HG03432 (cell line): Measurements from ENCODE around the gene CSAD.

Experiments used
- ATAC-seq: cut with Tn5 transposase; IDR thresholded peaks from one replicate; pipeline ENCODE4 v1.9.1; 2021; ENCODE audit warnings: mild to moderate bottlenecking, moderate library complexity; ENCODE audit not compliant: unreplicated experiment

CSAD gene

DNA sequence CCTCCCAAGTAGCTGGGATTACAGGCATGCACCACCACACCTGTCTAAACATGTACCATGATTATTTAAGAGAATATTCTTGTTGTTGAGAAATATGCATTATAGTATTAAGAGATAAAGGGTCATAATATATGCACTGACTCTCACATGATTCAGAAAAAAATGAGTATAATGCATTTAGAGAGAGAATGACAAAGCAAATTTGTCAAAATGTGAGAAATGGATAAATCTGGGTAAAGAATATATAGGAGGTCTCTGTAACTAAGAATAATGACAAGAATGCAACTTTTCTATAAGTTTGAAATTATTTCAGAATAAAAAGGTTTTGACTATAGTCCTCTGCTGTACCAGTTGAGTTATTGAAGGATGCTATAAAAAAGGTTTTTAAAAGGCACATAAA is 28.3 kb downstream of the CSAD start:
- ATAC-seq = no peak

DNA sequence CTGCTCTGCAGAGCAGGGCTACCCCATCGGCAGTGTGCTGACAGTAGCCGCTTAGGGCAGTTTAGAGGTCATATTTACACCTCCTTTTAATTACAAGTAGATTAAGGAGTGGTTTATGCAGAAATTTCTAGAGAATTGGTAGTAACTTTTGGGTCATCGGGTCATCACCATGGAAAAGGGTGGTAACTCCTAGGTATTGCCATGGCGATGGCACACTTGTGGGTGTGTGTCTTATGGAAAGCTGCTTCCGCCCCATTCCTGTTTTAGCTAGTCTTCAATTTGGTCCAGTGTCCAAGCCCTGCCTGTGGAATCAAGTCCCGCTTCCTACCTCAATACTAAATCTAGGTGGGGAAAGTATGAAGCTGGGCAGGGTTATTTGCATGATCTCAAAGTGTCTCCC is 29.7 kb downstream of the CSAD start:
- no peak for ATAC-seq

DNA sequence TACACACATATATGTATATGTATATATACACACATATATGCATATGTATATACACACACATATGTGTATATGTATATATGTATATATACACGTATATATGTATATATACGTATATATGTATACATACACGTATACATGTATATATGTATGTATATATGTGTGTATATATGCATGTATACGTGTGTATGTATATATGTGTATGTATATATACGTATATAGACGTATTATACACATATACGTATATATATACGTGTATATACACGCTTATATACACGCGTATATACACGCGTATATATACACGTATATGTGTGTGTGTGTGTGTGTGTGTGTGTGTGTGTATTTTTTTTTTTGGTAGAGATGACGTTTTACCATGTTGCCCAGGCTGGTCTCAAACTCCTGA is 33.1 kb downstream of the CSAD start:
- no peak for ATAC-seq

DNA sequence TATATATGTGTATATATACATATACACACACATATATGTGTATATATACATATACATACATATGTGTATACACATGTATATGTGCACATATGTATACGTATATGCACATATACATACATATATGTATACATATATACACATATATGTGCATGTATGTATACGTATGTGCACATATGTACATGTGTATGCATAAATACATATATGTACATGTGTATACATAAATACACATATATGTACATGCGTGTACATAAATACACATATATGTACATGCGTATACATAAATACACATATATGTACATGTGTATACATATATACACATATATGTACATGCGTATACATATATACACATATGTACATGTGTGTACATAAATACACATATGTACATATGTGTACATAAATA is 33.5 kb downstream of the CSAD start:
- ATAC-seq = no peak

DNA sequence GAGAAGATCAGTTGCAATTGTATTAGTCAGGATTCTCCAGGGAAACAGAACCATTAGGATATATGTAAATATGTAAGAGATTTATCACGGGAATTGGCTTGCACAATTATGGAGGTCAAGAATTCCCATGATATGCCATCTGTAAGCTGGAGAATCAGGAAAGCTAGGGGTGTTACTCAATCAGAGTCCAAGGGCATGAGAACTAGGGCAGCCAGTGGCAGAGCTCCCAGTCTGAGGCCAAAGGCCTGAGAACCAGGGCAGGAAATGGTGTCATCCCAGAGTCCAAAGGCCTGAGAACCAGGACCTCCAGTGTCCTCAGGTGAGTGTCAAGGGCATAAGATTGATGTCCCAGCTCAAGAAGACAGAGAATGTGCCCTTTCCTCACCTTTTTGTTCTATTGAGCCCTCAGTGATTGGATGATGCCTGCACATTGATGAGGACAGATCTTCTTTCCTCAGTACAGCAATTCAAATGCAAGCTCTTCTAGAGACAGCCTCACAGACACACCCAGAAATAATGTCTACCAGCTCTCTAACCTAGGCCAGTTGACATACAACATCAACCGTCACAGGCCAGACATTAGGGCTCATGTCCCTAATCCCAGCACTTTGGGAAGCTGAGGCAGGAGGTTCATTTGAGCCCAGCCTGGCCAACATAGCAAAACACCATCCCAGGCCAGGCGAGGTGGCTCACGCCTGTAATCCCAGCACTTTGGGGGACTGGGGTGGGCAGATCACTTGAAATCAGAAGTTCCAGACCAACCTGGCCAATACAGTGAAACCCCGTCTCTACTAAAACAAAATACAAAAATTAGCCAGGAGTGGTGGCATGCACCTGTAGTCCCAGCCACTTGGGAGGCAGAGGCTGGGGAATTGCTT is 35.1 kb downstream of the CSAD start:
- no peak for ATAC-seq

DNA sequence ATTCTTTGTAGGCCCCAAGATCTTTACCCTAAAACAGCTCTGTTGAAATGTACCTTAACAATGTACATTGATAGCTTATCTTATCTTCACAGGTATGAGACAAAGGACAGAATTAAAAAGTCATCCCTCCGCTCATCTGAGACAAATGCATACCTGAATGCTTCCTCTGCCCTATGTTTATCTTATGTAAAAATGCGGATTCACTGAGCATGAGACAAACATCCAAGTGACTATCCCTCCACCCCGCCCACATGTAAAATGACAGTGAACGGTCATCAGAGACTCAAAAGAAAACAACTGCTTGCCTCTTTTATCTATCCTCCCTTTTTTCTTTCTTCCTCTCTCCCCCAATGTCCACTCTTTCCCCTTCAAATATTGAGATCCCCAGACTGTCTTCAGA is 37.4 kb downstream of the CSAD start:
- no peak for ATAC-seq

DNA sequence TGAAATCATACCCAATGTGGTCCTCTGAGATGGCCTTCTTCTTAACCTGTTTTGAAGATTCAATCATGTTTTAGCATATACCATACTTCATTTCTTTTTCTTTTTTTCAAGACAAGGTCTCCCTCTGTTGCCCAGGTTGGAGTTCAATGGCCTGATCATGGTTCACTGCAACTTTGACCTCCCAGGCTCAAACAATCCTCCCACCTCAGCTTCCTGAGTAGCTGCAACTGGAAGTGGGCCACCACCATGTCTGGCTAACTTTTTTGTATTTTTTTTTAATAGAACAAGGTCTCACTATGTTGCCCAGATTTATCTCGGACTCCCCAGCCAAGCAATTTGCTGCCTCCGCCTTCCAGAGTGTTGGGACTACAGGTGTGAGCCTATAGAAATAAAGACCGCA is 47.0 kb downstream of the CSAD start:
- ATAC-seq = no peak

DNA sequence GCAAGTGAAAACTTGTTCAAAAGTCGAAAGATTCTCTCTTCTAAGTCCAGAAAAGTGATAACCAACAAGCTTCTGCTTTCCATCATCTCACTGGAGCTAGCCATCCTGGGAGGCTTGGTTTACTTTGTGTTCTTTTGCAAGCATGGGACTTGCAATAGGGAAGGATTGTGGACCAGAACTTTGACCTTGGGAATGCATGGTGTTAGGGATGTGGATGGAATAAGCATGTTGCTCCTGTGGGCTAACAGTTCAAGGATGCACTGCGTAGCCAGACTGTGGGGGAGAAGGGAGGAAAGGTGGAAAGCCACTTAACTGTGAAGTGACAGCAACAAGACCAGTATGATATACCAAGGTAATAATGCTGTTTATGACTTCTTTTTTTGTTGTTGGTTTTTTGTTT is 48.9 kb downstream of the CSAD start:
- no peak for ATAC-seq

DNA sequence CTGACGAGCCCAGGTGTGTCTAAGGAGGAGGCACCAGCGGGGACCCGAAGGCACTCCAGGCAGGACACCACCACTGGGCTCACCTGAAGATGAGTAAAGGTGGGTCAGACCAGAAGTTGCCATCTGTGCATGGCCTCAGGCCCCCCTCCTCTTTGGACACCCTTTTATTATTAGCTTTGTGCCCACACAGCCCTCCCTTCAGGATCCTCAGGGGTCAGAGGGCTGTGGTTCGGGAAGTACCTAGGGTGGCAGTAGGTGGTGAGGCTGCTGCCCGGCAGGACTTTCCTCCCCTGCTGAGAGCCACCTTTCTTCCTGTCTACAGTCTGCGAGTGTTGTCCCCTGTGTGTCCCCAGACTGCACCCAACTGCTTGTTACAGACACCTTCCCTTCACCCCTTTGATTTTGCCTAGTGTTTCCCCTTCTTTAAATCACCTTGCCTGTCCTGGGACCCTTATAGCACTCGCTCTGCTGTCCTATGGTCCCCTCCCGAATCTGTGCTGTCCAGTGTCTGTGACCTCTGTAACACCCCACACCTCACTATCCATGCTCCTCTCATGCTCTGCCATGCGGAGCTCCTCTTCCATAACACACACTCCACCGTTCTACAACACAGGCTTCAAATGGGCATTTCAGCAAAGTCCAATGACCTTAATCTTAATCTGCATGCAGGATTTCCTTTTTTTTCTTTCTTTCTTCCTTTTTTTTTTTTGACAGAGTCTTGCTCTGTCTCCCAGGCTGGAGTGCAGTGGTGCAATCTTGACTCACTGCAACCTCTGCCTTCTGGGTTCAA is 51.8 kb downstream of the CSAD start:
- ATAC-seq = no peak

DNA sequence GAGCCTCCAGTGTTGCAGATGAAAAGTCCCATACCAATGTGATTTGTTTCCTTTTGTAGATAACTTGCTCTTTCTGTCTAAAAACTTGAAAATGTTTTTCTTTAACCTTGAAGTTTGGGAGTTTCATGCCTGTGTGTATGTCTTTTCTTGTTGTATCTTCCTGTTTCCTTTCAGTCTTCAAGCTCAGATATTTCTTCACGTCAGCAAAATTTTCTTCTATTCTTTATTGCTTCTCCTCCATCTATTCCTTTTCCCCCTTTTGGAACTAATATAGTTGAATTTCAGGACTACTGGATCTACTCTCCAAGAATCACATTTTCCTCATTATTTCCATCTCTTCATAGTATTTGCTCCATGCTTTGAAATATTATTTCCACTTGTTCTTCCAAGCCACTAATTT is 53.6 kb downstream of the CSAD start:
- no peak for ATAC-seq

DNA sequence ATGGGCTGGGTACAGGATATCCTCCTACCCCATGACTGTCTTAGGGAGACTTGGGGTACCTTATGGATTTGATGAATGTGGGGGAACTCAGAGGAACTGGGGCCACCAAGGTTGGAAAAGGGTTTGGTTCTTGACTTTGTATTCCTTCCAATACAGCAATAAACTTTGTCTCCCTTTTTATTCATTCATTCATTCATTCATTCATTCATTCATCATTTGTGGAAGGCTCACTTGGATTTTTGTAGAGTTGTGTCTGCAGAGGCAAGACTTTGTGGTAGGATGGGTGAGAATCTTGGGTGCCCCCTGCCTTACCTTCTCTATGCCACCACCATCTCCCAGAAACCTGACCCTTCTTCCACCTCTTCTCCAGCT is 56.4 kb downstream of the CSAD start:
- no peak for ATAC-seq

DNA sequence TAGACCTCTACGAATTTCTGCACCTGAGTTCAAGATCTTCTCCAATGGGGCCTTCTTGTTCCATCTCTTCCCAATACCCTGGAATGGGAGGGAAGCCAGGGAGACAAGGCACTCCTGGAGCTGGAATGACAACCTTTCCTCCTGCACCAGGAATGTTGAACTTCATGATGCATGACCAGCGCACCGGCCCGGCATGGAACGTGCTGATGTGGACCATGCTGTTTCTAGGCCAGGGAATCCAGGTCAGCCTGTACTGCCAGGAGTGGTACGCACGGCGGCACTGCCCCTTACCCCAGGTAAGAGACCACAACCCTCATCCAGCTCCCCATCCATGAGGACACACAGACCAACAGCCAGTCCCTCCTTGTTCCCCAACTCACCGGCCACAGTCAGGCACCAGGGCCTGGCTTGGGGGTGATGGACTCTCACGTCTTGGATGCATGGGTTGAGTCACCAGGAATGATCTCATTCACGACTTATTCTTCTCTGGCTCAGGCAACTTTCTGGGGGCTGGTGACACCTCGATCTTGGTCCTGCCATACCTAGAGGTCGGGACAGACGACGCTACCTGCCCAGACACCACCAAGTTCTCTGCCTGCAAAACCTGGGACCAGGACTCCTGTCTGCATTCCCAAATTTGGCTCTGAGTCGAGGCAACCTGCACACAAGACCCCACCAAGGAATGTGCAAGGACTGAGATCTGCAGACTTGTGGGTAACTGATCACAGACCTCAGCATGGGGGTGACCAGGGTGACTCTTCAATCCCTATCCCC is 57.0 kb downstream of the CSAD start:
- no peak for ATAC-seq

DNA sequence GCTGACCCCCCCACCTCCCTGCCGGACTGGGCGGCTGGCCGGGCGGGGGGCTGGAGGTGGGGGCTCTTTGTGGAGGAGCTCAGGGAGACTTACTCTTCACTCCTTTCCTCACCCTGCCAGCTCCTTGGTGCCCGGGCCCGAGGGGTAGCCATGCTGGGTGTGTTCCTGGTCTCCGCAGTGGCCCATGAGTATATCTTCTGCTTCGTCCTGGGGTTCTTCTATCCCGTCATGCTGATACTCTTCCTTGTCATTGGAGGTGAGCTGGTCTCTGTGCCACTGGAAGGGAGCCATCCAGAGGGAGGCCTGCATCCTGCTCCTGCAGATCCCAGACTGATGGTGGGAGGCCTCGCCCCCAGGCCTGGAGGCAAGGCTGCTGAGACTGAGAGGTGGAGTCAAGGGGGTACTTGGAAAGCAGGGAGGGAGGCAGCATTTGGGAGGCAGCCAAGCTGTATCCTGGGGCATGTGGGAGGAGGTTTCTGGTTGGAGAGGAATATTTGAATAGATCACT is 57.7 kb downstream of the CSAD start:
- no peak for ATAC-seq

DNA sequence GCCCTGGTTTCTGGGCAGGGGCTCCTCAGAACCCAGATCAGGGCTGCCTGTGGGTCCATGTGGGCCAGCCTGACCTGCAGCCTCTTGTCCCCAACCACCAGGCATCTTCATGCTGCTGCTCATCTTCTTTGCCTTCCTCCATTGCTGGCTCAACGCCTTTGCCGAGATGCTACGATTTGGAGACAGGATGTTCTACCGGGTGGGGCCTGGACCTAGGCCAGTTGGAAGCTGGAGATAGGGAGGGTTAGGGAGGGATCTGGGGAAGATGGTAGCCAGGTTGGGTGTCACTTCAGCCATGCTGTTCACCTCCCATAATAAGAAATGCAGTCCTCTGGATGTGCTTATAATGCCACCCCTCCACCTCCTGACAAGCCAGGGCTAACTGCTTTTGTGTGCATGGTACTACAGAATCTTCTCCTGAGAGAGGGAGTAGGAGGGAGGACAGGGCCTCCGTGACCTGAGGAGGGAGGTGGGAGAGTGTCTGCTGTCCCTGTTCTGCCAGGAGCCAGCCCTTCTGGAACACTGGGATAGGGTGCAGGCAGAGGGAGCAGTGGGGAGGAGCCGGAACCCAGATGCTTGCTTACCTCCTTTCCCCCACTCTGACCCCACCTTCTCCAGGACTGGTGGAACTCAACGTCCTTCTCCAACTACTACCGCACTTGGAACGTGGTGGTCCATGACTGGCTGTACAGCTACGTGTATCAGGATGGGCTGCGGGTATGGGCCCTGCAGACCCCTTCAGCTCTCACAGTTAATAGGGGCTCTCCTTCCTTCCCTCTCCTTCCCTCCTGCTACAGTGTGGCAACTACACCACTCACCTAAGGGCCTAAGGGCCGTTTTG is 59.8 kb downstream of the CSAD start:
- ATAC-seq = no peak

DNA sequence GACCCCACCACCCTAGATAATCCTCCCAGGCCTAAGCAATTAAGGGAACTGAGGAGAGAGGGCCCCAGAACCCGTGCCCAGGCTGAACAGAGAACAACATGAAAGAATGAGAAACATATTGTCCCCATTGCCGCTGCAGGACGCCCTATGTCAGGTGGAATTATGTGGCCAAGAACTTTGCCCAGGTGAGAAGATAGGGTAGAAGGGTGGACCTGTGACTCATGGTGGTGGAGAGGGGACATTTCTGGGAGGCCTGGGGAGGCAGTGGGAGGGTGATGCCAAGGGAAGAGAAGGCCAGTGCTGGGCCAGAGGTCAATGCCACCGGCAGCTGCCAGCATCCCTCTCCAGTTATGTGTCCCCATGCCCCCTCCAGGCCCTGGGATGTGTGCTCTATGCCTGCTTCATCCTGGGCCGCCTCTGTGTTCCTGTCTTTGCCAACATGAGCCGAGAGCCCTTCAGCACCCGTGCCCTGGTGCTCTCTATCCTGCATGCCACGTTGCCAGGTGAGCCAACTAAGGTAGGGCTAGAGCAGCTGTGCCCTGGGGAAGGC is 61.9 kb downstream of the CSAD start:
- no peak for ATAC-seq

DNA sequence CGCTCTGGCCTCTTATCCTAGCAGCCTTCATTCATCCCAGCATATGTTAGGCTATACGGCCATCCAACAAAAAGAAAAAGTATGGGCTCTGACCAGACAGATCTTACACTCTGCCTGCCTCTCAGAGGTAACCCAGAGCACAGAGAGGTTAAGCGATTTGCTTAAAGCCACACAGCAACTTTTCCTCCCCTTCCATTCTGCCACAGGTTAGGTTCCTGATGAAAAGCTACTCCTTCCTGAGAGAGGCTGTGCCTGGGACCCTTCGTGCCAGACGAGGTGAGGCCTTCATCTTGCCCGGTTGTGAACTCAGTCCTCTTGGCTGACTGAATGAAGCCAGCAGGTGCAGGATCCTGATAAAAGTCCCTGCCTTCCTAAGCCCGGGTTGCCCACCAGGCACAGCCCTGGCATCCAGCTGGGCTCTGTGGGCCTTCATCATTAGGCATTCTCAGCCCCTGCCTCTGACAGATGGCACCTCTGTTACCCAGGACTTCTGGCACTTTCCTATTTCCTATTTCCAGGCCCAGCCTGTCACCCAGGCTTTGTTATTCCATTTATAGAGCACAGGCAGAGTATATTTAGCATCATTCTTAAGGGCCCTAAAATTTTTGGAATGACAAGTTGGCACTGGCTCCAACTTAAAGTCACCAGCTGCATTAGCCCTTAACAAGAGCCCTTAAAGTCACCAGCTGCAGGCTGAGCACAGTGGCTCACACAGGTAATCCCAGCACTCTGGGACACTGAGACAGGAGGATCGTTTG is 64.7 kb downstream of the CSAD start:
- ATAC-seq = no peak

DNA sequence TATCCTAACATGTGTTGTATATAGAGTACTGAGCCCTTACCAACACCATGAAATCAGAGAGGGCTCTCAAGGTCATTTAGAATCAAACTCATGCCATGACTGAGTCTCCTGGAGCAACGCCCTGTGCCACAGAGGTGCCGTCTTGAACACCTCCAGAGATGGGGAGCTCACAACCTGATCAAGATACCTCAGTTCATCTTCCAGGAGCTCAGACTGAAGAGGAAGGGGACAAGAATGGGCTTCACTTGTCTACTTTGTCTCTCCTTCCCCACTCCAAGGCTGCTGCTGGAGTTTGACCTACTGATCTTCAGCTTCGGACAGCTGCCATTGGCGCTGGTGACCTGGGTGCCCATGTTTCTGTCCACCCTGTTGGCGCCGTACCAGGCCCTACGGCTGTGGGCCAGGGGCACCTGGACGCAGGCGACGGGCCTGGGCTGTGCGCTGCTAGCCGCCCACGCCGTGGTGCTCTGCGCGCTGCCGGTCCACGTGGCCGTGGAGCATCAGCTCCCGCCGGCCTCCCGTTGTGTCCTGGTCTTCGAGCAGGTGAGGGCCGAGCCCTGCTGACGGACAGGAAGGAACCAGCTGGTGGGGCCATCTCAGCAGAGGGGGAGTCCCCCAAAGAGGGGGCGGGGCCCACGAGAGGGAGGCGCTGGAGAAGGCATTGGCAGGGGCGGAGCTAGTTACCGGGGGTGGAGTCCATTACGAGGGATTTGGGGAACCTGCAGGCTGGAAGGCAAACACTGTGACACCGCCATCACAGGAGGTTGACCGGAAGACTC is 65.4 kb downstream of the CSAD start:
- ATAC-seq = no peak

DNA sequence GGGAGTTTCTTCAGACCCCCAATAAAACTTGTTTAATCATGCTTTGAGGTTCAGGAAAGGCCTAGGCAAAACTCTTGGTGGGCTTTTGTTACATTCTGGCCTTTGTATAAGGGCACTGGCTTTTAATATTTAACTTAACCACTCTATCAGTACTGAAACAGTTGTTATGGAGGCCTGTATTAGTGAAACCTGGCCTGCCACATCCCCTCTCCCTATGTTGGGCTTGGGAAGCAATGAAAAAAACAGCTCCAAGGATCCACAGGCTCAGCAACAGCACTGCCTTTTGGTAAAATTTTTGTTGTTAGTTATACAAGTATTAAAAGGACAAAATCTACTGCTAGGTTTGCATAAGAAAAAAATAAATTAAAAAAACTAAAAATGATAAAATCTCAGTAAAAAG is 66.8 kb downstream of the CSAD start:
- ATAC-seq = no peak
